H1 (cell line): ENCODE data around the gene KLRB1. TPM values are rescaled to one million over a fixed set of nuclear protein-coding genes. Genes with fewer than 3 reads are reported as not detected.
"Not testable (repeated sequence)": the region's sequence is repeated elsewhere in the genome, so short reads cannot be mapped to it uniquely, and the experiment has no call there.

Experiments used
- CTCF ChIA-PET: fragments of 300-600 bp; sonication (Branson Sonifier 250); formaldehyde crosslinking; loops from one replicate; lab custom pipeline; 2021; ENCODE audit not compliant: partially characterized antibody; lab: Charles Lee
- POLR2A ChIA-PET: fragments of 300-600 bp; sonication (Branson Sonifier 250); formaldehyde crosslinking; loops from one replicate; lab custom pipeline; 2021; ENCODE audit warnings: inconsistent platforms; ENCODE audit not compliant: partially characterized antibody; lab: Charles Lee
- DNase-seq, 2 experiments: peaks; one replicate each; pipeline versions ENCODE4 v3.0.0 to v3.0.0-alpha.2; 2010 to 2022; ENCODE audit warnings: low spot score in 2 of 2, low read depth in 1 of 2, mixed read lengths in 1 of 2
- FAIRE-seq: peaks from 2 replicates; lab custom pipeline; 2011; peaks lifted over from hg19 to GRCh38; lab: Jason Lieb, UNC
- H2AFZ ChIP-seq: 2 replicates; pipeline ENCODE4 v1.8.1; 2012; ENCODE audit warnings: low read length, inconsistent platforms
- H2AK5ac ChIP-seq: 2 replicates; pipeline ENCODE4 v1.6.1; 2013; ENCODE audit warnings: low read depth, low read length
- H2BK120ac ChIP-seq: replicated peaks from 2 replicates; pipeline ENCODE3; 2013; ENCODE audit warnings: low read depth, low read length, inconsistent platforms
- H2BK12ac ChIP-seq: 2 replicates; pipeline ENCODE4 v1.6.1; 2013; ENCODE audit warnings: low read depth, low read length
- H2BK15ac ChIP-seq: 2 replicates; pipeline ENCODE4 v1.6.1; 2013; ENCODE audit warnings: low read length
- H2BK20ac ChIP-seq: 2 replicates; pipeline ENCODE4 v1.6.1; 2013; ENCODE audit warnings: low read length
- H2BK5ac ChIP-seq: 2 replicates; pipeline ENCODE4 v1.6.1; 2013; ENCODE audit warnings: low read depth, low read length
- H3K14ac ChIP-seq: 2 replicates; pipeline ENCODE4 v1.6.1; 2013; ENCODE audit warnings: inconsistent platforms; ENCODE audit not compliant: insufficient read length
- H3K18ac ChIP-seq: 2 replicates; pipeline ENCODE4 v1.6.1; 2013; ENCODE audit warnings: low read length; ENCODE audit errors: extremely low read depth
- H3K23ac ChIP-seq: 2 replicates; pipeline ENCODE4 v1.6.1; 2013; ENCODE audit warnings: inconsistent platforms; ENCODE audit not compliant: insufficient read length
- H3K23me2 ChIP-seq: 2 replicates; pipeline ENCODE4 v1.6.1; 2013; ENCODE audit warnings: low read depth, low read length
- H3K27ac ChIP-seq: 2 replicates; pipeline ENCODE4 v1.6.1; 2011; ENCODE audit warnings: low read depth, low read length, inconsistent platforms
- H3K27me3 ChIP-seq, 4 experiments: replicated peaks in 1 of 4; 1 replicate in 1 of 4; 2 replicates in 3 of 4; pipeline versions ENCODE4 v1.6.1 to v1.8.1; 2011 to 2013; ENCODE audit warnings: low read length in 3 of 4, mild to moderate bottlenecking in 3 of 4, inconsistent platforms in 2 of 4, mixed read lengths in 2 of 4, moderate library complexity in 1 of 4; ENCODE audit not compliant: control insufficient read depth in 3 of 4, insufficient read depth in 3 of 4; ENCODE audit errors: extremely low read depth in 1 of 4
- H3K36me3 ChIP-seq, 4 experiments: 2 replicates each; pipeline versions ENCODE4 v1.6.1 to v1.8.1; 2011 to 2013; ENCODE audit warnings: mild to moderate bottlenecking in 4 of 4, low read length in 3 of 4, moderate library complexity in 2 of 4, control low read depth in 1 of 4, inconsistent platforms in 1 of 4; ENCODE audit not compliant: insufficient read depth in 4 of 4, control insufficient read depth in 2 of 4
- H3K4ac ChIP-seq: replicated peaks from 2 replicates; pipeline ENCODE3; 2013; ENCODE audit warnings: low read length, low read depth, mixed read lengths, inconsistent platforms; ENCODE audit not compliant: insufficient read length
- H3K4me1 ChIP-seq, 4 experiments: replicated peaks in 1 of 4; 1 replicate in 1 of 4; 2 replicates in 3 of 4; pipeline versions ENCODE4 v1.6.1 to v1.8.1; 2011 to 2013; ENCODE audit warnings: low read length in 3 of 4, inconsistent platforms in 2 of 4, mixed read lengths in 1 of 4; ENCODE audit not compliant: insufficient read depth in 4 of 4, control insufficient read depth in 3 of 4
- H3K4me2 ChIP-seq, 2 experiments: 2 replicates each; pipeline versions ENCODE4 v1.6.1 to v1.8.1; 2011 to 2013; ENCODE audit warnings: low read depth in 2 of 2, low read length in 2 of 2, control low read depth in 1 of 2, inconsistent platforms in 1 of 2, mild to moderate bottlenecking in 1 of 2; ENCODE audit not compliant: insufficient read depth in 1 of 2
- H3K4me3 ChIP-seq, 4 experiments: fragments of 200-600, 300-600 bp in 1 of 4; sonication (generic), shearing (Covaris generic), sonication (Bioruptor Twin) in 1 of 4; 2 replicates each; pipeline versions ENCODE4 v1.5.1 to v1.8.1; 2011 to 2016; ENCODE audit warnings: low read length in 4 of 4, low read depth in 3 of 4, control low read depth in 2 of 4, inconsistent platforms in 2 of 4, mild to moderate bottlenecking in 2 of 4, mixed read lengths in 1 of 4, moderate library complexity in 1 of 4; ENCODE audit not compliant: insufficient read depth in 2 of 4; ENCODE audit errors: extremely low read depth in 1 of 4
- H3K56ac ChIP-seq: replicated peaks from 2 replicates; pipeline ENCODE3; 2013; ENCODE audit warnings: low read depth, mild to moderate bottlenecking, mixed read lengths, low read length, inconsistent platforms; ENCODE audit not compliant: insufficient read length
- H3K79me1 ChIP-seq: 2 replicates; pipeline ENCODE4 v1.6.1; 2013; ENCODE audit warnings: low read depth, low read length, control low read depth
- H3K79me2 ChIP-seq, 2 experiments: 2 replicates each; pipeline versions ENCODE4 v1.6.1 to v1.8.1; 2012 to 2013; ENCODE audit warnings: low read length in 2 of 2, mild to moderate bottlenecking in 2 of 2, inconsistent platforms in 1 of 2; ENCODE audit not compliant: insufficient read depth in 2 of 2, control insufficient read depth in 1 of 2
- H3K9ac ChIP-seq, 4 experiments: replicated peaks in 1 of 4; 1 replicate in 1 of 4; 2 replicates in 3 of 4; pipeline versions ENCODE4 v1.6.1 to v1.8.1; 2011 to 2013; ENCODE audit warnings: low read depth in 3 of 4, low read length in 3 of 4, control low read depth in 2 of 4, mild to moderate bottlenecking in 2 of 4, moderate library complexity in 2 of 4, inconsistent platforms in 1 of 4; ENCODE audit errors: extremely low read depth in 1 of 4
- H3K9me3 ChIP-seq, 2 experiments: 2 replicates each; pipeline versions ENCODE4 v1.6.1 to v1.8.1; 2012 to 2013; ENCODE audit warnings: mild to moderate bottlenecking in 2 of 2, moderate library complexity in 2 of 2, control low read depth in 1 of 2, inconsistent platforms in 1 of 2, low read depth in 1 of 2, low read length in 1 of 2, mixed read lengths in 1 of 2; ENCODE audit not compliant: insufficient read depth in 2 of 2
- H4K20me1 ChIP-seq, 2 experiments: replicated peaks in 1 of 2; 2 replicates each; pipeline versions ENCODE3 to v1.8.1; 2011 to 2013; ENCODE audit warnings: inconsistent platforms in 2 of 2, low read length in 2 of 2, mild to moderate bottlenecking in 1 of 2; ENCODE audit not compliant: insufficient read depth in 2 of 2, control insufficient read depth in 1 of 2
- H4K5ac ChIP-seq: 2 replicates; pipeline ENCODE4 v1.6.1; 2013; ENCODE audit warnings: low read length, low read depth, mixed read lengths, inconsistent platforms; ENCODE audit not compliant: insufficient read length
- H4K8ac ChIP-seq: 2 replicates; pipeline ENCODE4 v1.8.0; 2013; ENCODE audit warnings: mild to moderate bottlenecking, moderate library complexity, low read length, inconsistent platforms; ENCODE audit not compliant: insufficient read depth; ENCODE audit errors: extremely low read depth
- H4K91ac ChIP-seq: replicated peaks from 2 replicates; pipeline ENCODE3; 2013; ENCODE audit warnings: low read length, mixed read lengths, inconsistent platforms; ENCODE audit not compliant: insufficient read length
- WGBS, 2 experiments: shearing (Covaris generic) in 1 of 2; methylation state at CpG; one replicate each; pipeline versions ENCODE4 v1.1.6 to v1.1.7; 2013 to 2015; ENCODE audit warnings: low lambda C conversion rate in 2 of 2, mixed read lengths in 2 of 2, inconsistent platforms in 1 of 2, low coverage in 1 of 2, missing lambda C conversion rate in 1 of 2; ENCODE audit not compliant: insufficient replicate concordance in 2 of 2, insufficient coverage in 1 of 2, insufficient read length in 1 of 2; ENCODE audit errors: extremely low coverage in 1 of 2, missing lambda C conversion rate in 1 of 2; 5-methylcytosine and 5-hydroxymethylcytosine counted together
- polyA plus RNA-seq, 7 experiments: library from polyadenylated mRNA; depleted of rRNA in 3 of 7; stranded (reverse) in 5 of 7; unstranded in 2 of 7; fragments of >200 nt in 5 of 7; fragments of 200-250 nt in 2 of 7; gene quantifications; 1 replicate in 5 of 7; 2 replicates in 1 of 7; 4 replicates in 1 of 7; pipeline versions ENCODE4 v1.2.1 to v1.2.3, GENCODE V29; 2011 to 2013; ENCODE audit warnings: missing spikeins in 2 of 7, mixed read lengths in 2 of 7
- total RNA-seq: library from RNA; stranded (reverse); fragmentation: NEBNext Ultra II Directional; extraction: Animal tissue kit (Norgen Biotek cat#: 25700); gene quantifications from 2 replicates; pipeline ENCODE4 v1.2.1, GENCODE V29; 2021

The KLRB1 gene
- total and polyA plus RNA-seq, 2 of the 8 experiments (the other 6 are each of a cell fraction or from before 2014, with no cell fraction given), result not detected

DNA sequence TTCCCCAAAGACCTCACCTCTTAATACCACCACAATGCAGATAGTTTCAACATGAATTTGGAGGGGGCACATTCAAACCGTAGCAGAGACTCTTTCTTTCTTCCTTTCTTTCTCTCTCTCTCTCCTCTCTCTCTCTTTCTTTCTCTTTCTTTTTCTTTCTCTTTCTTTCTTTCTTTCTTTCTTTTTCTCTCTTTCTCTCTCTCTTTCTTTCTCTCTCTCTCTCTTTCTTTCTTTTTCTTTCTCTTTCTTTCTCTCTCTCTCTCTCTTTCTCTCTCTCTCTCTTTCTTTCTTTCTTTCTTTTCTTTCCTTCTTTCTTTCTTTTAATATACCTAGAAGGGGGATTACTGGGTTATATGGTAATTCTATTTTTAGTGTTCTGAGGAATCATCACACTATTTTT lies 11.2 kb upstream of the KLRB1 start:
- H3K18ac ChIP-seq, H3K56ac ChIP-seq, H2AK5ac ChIP-seq, H3K14ac ChIP-seq, DNase-seq, H4K5ac ChIP-seq, H3K79me2 ChIP-seq, H3K9me3 ChIP-seq, H3K4me1 ChIP-seq, H2BK120ac ChIP-seq, H2BK12ac ChIP-seq, H2AFZ ChIP-seq, H4K91ac ChIP-seq, H3K79me1 ChIP-seq, H2BK5ac ChIP-seq, H3K23me2 ChIP-seq, H3K9ac ChIP-seq, H3K23ac ChIP-seq, FAIRE-seq, H3K4me2 ChIP-seq, POLR2A ChIA-PET, H3K27ac ChIP-seq, H3K4me3 ChIP-seq, CTCF ChIA-PET, H2BK20ac ChIP-seq, H4K20me1 ChIP-seq, H4K8ac ChIP-seq, H2BK15ac ChIP-seq, H3K36me3 ChIP-seq, H3K4ac ChIP-seq, H3K27me3 ChIP-seq: not testable (repeated sequence)
- 79% methylated on average over 1 of the region's 1 CpG; no CpG with 5 or more reads in 1 of the 2 experiments for WGBS, 2 experiments
